ENCODE results near the gene DPP9.
A peak's percentile ranks its signal among the peaks of the same experiment; 100 is the strongest.

Gene DPP9

DNA sequence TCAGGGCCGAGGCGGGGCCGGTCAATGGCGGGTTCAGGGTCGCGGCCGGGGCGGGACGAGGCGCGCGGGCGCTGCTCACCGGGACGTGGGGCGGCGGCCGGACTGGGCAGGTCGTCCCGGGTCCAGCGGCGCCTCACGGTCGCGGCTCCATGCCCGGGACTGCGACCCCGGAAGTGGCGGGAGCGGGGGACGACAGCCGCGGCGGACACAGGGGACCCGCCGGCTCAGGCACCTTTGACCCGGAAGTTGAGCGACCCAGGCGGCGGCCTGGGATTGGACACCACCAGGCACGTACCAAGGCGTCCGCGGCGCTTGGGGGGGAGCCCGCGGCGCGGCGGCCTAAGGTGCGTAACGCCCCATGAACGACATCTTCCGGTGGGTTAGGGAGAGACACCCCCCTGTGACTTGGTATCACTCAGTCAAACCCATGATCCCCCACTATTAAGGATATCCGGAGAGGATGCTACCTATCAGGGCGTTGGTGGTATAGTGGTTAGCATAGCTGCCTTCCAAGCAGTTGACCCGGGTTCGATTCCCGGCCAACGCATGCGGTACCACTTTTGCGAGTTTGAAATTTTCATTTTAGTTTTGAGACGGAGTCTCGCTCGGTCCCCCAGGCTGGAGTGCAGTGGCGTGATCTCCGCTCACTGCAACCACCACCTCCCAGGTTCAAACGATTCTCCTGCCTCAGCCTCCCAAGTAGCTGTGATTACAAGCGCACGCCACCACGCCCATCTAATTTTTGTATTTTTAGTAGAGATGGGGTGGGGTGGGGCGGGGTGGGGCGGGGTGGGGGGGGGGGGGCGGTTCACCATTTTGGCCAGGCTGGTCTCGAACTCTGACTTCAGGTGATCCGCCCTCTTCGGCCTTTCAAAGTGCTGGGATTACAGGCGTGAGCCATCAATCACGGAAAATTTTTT, at the start of gene DPP9:
TSS of gene DPP9 (minus strand) at position 248 of the 920 bp plus-strand sequence. CDS start 3,936 bp downstream, outside the sequence.
- TF ChIP-seq NFIC (IDR thresholded peaks at IDR 0.05) (peak; percentile 33; the same call in 1 of the 2 replicates), EGR1 (IDR thresholded peaks at IDR 0.05) (peak; percentile 10; the same call in 1 of the 2 replicates), TCF12 (IDR thresholded peaks at IDR 0.05; ENCODE audit: low read depth) (peak; percentile 44; the same call in 1 of the 2 replicates), CEBPB (IDR thresholded peaks at IDR 0.05) (peak; percentile 65; the same call in 1 of the 2 replicates), EP300 (IDR thresholded peaks at IDR 0.05; ENCODE audit: borderline replicate concordance) (peak; percentile 69), TAF1 (IDR thresholded peaks at IDR 0.05; ENCODE audit: low read depth) (peak; percentile 51; the same call in 1 of the 2 replicates), YY1 (IDR thresholded peaks at IDR 0.05; ENCODE audit: low read depth) (peak; percentile 63), FOXM1 (IDR thresholded peaks at IDR 0.05; ENCODE audit: borderline replicate concordance, low read depth) (no peak), TEAD4 (IDR thresholded peaks at IDR 0.05) (peak; percentile 96), ZBTB7A (IDR thresholded peaks at IDR 0.05; ENCODE audit: low read depth) (0 out of 2 replicates have a peak, but pooled peaks have one; percentile 29), CREB1 (IDR thresholded peaks at IDR 0.05; ENCODE audit: low read depth) (peak; percentile 68), RAD21 (IDR thresholded peaks at IDR 0.05; ENCODE audit: low read depth) (peak; percentile 34; the same call in 1 of the 2 replicates)
- TF ChIP-seq, protein P1, sequence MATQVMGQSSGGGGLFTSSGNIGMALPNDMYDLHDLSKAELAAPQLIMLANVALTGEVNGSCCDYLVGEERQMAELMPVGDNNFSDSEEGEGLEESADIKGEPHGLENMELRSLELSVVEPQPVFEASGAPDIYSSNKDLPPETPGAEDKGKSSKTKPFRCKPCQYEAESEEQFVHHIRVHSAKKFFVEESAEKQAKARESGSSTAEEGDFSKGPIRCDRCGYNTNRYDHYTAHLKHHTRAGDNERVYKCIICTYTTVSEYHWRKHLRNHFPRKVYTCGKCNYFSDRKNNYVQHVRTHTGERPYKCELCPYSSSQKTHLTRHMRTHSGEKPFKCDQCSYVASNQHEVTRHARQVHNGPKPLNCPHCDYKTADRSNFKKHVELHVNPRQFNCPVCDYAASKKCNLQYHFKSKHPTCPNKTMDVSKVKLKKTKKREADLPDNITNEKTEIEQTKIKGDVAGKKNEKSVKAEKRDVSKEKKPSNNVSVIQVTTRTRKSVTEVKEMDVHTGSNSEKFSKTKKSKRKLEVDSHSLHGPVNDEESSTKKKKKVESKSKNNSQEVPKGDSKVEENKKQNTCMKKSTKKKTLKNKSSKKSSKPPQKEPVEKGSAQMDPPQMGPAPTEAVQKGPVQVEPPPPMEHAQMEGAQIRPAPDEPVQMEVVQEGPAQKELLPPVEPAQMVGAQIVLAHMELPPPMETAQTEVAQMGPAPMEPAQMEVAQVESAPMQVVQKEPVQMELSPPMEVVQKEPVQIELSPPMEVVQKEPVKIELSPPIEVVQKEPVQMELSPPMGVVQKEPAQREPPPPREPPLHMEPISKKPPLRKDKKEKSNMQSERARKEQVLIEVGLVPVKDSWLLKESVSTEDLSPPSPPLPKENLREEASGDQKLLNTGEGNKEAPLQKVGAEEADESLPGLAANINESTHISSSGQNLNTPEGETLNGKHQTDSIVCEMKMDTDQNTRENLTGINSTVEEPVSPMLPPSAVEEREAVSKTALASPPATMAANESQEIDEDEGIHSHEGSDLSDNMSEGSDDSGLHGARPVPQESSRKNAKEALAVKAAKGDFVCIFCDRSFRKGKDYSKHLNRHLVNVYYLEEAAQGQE (IDR thresholded peaks at IDR 0.05; ENCODE audit: low read depth), result no peak
- TF ChIP-seq, protein P2, sequence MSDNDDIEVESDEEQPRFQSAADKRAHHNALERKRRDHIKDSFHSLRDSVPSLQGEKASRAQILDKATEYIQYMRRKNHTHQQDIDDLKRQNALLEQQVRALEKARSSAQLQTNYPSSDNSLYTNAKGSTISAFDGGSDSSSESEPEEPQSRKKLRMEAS (IDR thresholded peaks at IDR 0.05), result peak; percentile 73; the same call in 1 of the 2 replicates
- TF ChIP-seq, protein P3, sequence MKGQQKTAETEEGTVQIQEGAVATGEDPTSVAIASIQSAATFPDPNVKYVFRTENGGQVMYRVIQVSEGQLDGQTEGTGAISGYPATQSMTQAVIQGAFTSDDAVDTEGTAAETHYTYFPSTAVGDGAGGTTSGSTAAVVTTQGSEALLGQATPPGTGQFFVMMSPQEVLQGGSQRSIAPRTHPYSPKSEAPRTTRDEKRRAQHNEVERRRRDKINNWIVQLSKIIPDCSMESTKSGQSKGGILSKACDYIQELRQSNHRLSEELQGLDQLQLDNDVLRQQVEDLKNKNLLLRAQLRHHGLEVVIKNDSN (IDR thresholded peaks at IDR 0.05), result peak; percentile 53; the same call in 1 of the 2 replicates

DNA sequence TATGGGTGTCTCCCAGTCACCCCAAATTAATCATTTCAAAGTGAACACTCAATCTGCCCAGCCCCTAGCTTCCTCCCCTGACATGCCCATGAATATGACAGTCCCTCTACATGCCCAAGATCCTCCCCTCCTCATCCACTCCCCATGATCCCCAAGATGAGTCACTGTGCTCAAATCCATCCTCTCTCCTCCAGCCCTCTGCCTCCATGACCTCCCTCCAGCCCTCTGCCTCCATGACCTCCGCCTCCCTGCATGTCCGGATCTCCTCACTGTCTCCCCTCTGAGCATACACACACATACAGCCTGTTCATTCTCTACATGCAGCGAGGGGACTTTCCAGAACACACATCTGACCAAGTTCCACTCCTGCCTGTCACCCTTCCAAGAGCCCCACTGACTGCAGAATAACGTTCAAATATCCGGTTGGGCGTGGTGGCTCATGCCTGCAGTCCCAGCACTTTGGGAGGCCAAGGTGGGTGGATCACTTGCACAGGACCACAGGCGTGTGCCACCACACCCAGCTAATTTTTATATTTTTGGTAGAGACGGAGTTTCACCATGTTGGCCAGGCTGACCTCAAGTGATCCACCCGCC, 49.5 kb upstream of the DPP9 start:
- TF ChIP-seq, protein P3 (IDR thresholded peaks at IDR 0.05), result no peak
- TF ChIP-seq TEAD4 (IDR thresholded peaks at IDR 0.05) (no peak), CREB1 (IDR thresholded peaks at IDR 0.05; ENCODE audit: low read depth) (no peak), FOXM1 (IDR thresholded peaks at IDR 0.05; ENCODE audit: borderline replicate concordance, low read depth) (no peak), EGR1 (IDR thresholded peaks at IDR 0.05) (no peak), YY1 (IDR thresholded peaks at IDR 0.05; ENCODE audit: low read depth) (no peak), TAF1 (IDR thresholded peaks at IDR 0.05; ENCODE audit: low read depth) (no peak), ZBTB7A (IDR thresholded peaks at IDR 0.05; ENCODE audit: low read depth) (no peak), CEBPB (IDR thresholded peaks at IDR 0.05) (no peak), TCF12 (IDR thresholded peaks at IDR 0.05; ENCODE audit: low read depth) (no peak), RAD21 (IDR thresholded peaks at IDR 0.05; ENCODE audit: low read depth) (no peak), NFIC (IDR thresholded peaks at IDR 0.05) (no peak), EP300 (IDR thresholded peaks at IDR 0.05; ENCODE audit: borderline replicate concordance) (no peak)
- TF ChIP-seq, protein P1 (IDR thresholded peaks at IDR 0.05; ENCODE audit: low read depth), result no peak
- TF ChIP-seq, protein P2 (IDR thresholded peaks at IDR 0.05), result no peak

DNA sequence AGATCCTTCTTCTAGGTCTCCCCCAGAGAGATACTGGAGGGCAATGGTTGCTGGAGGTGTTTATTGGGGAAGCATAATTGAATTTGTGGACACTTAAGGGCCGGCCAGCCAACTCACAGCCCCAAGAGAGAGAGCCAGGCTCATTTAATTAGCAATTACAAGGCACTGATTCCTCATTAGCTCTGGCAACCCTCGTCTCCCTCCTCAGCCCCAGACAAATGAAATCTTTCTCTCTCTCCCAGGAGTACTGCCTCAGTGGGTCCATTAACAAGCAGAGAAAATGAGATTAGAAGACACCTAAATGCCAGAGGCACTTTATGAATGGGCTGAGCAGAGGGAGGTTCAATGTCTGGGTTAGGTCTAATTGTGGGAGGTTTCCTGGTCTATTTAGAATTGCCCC, 48.9 kb upstream of the DPP9 start:
- TF ChIP-seq TEAD4 (IDR thresholded peaks at IDR 0.05), result no peak
- no peak for TF ChIP-seq TCF12 (IDR thresholded peaks at IDR 0.05; ENCODE audit: low read depth)
- no peak for TF ChIP-seq FOXM1 (IDR thresholded peaks at IDR 0.05; ENCODE audit: borderline replicate concordance, low read depth)
- TF ChIP-seq CREB1 (IDR thresholded peaks at IDR 0.05; ENCODE audit: low read depth), result no peak
- TF ChIP-seq RAD21 (IDR thresholded peaks at IDR 0.05; ENCODE audit: low read depth), result no peak
- no peak for TF ChIP-seq EGR1 (IDR thresholded peaks at IDR 0.05)
- TF ChIP-seq NFIC (IDR thresholded peaks at IDR 0.05), result no peak
- TF ChIP-seq CEBPB (IDR thresholded peaks at IDR 0.05), result no peak
- TF ChIP-seq, protein P1 (IDR thresholded peaks at IDR 0.05; ENCODE audit: low read depth), result no peak
- TF ChIP-seq TAF1 (IDR thresholded peaks at IDR 0.05; ENCODE audit: low read depth), result no peak
- no peak for TF ChIP-seq YY1 (IDR thresholded peaks at IDR 0.05; ENCODE audit: low read depth)
- no peak for TF ChIP-seq ZBTB7A (IDR thresholded peaks at IDR 0.05; ENCODE audit: low read depth)
- TF ChIP-seq, protein P3 (IDR thresholded peaks at IDR 0.05), result no peak
- TF ChIP-seq, protein P2 (IDR thresholded peaks at IDR 0.05), result no peak
- no peak for TF ChIP-seq EP300 (IDR thresholded peaks at IDR 0.05; ENCODE audit: borderline replicate concordance)
